K562 (cell line): ENCODE results near the gene PSD2.

ENCODE experiments used
- ARNT ChIP-seq, 2 experiments: fragments of 450-650 bp; IDR thresholded peaks; 2 replicates each; pipeline ENCODE4 v1.6.1; 2016; ENCODE audit warnings: mild to moderate bottlenecking in 1 of 2
- BDP1 ChIP-seq: IDR thresholded peaks from 3 replicates; pipeline ENCODE4 v1.6.1; 2011; ENCODE audit not compliant: insufficient read length, insufficient read depth
- ELF4 ChIP-seq: fragments of 450-650 bp; formaldehyde crosslinking; IDR thresholded peaks from 2 replicates; pipeline ENCODE4 v1.4.0; 2022; ENCODE audit warnings: missing genetic modification characterization
- JUNB ChIP-seq: fragments of 450-650 bp; formaldehyde crosslinking; conservative IDR thresholded peaks from 2 replicates; pipeline ENCODE4 v1.4.0; 2020; ENCODE audit warnings: mild to moderate bottlenecking
- MXI1 ChIP-seq: IDR thresholded peaks from 2 replicates; pipeline ENCODE4 v1.6.1; 2011; ENCODE audit warnings: low read depth, mild to moderate bottlenecking, improper control_type of control experiment, low read length
- MYC ChIP-seq, 2 experiments: fragments of 250-450 bp in 1 of 2; sonication (Bioruptor Pico) in 1 of 2; IDR thresholded peaks; 2 replicates each; pipeline versions ENCODE4 v1.5.1 to v1.6.1; 2012 to 2021; ENCODE audit warnings: low read depth in 2 of 2, borderline replicate concordance in 1 of 2, improper control_type of control experiment in 1 of 2, low read length in 1 of 2, mild to moderate bottlenecking in 1 of 2, moderate library complexity in 1 of 2
- NR2C1 ChIP-seq, 2 experiments: fragments of 450-650 bp; IDR thresholded peaks; 2 replicates each; pipeline ENCODE4 v1.6.1; 2017; ENCODE audit warnings: mild to moderate bottlenecking in 2 of 2, antibody characterized with exemption in 1 of 2, inconsistent platforms in 1 of 2, missing compliant biosample characterization in 1 of 2, missing genetic modification characterization in 1 of 2
- RFX5 ChIP-seq: IDR thresholded peaks from 2 replicates; pipeline ENCODE4 v1.6.1; 2011; ENCODE audit warnings: low read depth, mild to moderate bottlenecking, improper control_type of control experiment, low read length
- ZFP36 ChIP-seq: fragments of 150-350 bp; IDR thresholded peaks from 2 replicates; pipeline ENCODE4 v1.6.1; 2018; ENCODE audit warnings: low read length, low read depth; ENCODE audit not compliant: partially characterized antibody
- TF ChIP-seq, protein P1 (sequence below), 3 experiments: IDR thresholded peaks in 2 of 3; conservative IDR thresholded peaks in 1 of 3; 2 replicates each; pipeline ENCODE4 v1.5.1; 2011 to 2012; ENCODE audit warnings: low read length in 3 of 3, mild to moderate bottlenecking in 3 of 3, control low read depth in 2 of 3, improper control_type of control experiment in 1 of 3, inconsistent platforms in 1 of 3, low read depth in 1 of 3, mixed read lengths in 1 of 3, moderate library complexity in 1 of 3; ENCODE audit not compliant: insufficient read depth in 2 of 3
- TF ChIP-seq, protein P2 (sequence below), 2 experiments: fragments of 250-450 bp in 1 of 2; fragments of 450-650 bp in 1 of 2; sonication (Bioruptor Pico) in 1 of 2; IDR thresholded peaks; 2 replicates each; pipeline versions ENCODE4 v1.6.1 to v1.8.0; 2016 to 2021; ENCODE audit warnings: mild to moderate bottlenecking in 2 of 2, moderate library complexity in 2 of 2, missing compliant biosample characterization in 1 of 2, missing genetic modification characterization in 1 of 2

DNA sequence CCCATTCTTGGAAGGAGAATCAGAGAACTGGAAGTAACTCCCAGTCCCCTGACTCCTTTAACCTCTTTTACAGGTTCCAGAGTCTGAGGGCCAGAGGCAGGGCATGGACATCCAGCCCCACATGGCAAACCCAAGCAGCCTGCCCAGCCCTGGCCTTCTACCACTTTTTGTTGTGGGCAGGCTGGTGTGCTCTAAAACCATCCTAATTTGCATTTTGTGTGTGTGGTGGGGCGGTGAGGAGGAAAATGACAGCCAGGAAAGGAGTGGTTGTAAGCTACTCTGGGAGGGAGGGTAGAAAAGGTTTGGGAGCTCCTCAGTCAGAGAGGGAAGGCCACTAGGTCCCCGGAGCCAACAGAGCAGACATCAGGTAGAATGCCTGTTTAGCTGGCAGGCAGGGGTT lies 90.6 kb downstream of the PSD2 start:
- TF ChIP-seq ARNT (IDR thresholded peaks at IDR 0.05) (no peak), ZFP36 (no peak), BDP1 (no peak), MXI1 (no peak), ELF4 (CRISPR knock-in tag) (no peak), NR2C1 (IDR thresholded peaks at IDR 0.05) (no peak), NR2C1 (tag; IDR thresholded peaks at IDR 0.05) (no peak), MYC (IDR thresholded peaks at IDR 0.05; ENCODE audit: low read depth, low read length) (no peak), MYC (CRISPR knock-in tag; IDR thresholded peaks at IDR 0.05; ENCODE audit: borderline replicate concordance, low read depth) (no peak), RFX5 (no peak), JUNB (no peak)
- TF ChIP-seq, protein P1, sequence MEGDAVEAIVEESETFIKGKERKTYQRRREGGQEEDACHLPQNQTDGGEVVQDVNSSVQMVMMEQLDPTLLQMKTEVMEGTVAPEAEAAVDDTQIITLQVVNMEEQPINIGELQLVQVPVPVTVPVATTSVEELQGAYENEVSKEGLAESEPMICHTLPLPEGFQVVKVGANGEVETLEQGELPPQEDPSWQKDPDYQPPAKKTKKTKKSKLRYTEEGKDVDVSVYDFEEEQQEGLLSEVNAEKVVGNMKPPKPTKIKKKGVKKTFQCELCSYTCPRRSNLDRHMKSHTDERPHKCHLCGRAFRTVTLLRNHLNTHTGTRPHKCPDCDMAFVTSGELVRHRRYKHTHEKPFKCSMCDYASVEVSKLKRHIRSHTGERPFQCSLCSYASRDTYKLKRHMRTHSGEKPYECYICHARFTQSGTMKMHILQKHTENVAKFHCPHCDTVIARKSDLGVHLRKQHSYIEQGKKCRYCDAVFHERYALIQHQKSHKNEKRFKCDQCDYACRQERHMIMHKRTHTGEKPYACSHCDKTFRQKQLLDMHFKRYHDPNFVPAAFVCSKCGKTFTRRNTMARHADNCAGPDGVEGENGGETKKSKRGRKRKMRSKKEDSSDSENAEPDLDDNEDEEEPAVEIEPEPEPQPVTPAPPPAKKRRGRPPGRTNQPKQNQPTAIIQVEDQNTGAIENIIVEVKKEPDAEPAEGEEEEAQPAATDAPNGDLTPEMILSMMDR (IDR thresholded peaks at IDR 0.05 in 2 of 3, conservative IDR thresholded peaks at IDR 0.05 in 1 of 3; ENCODE audit: insufficient read depth in 2 of 3, low read depth in 1 of 3, low read length in 3 of 3) = no peak
- TF ChIP-seq, protein P2, sequence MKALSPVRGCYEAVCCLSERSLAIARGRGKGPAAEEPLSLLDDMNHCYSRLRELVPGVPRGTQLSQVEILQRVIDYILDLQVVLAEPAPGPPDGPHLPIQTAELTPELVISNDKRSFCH (CRISPR knock-in tag; IDR thresholded peaks at IDR 0.05) = no peak
- TF ChIP-seq, protein P2 (tag; IDR thresholded peaks at IDR 0.05) = no peak
